GM18909 (cell line): Measurements from ENCODE around the gene KDM4C.
A peak's percentile ranks its signal among the peaks of the same experiment; 100 is the strongest.
"Not testable (repeated sequence)": the region's sequence is repeated elsewhere in the genome, so short reads cannot be mapped to it uniquely, and the experiment has no call there.

Source experiments
- ATAC-seq: cut with Tn5 transposase; IDR thresholded peaks from one replicate; pipeline ENCODE4 v1.9.1; 2021; ENCODE audit warnings: mild to moderate bottlenecking; ENCODE audit not compliant: unreplicated experiment, poor library complexity

Gene KDM4C

DNA sequence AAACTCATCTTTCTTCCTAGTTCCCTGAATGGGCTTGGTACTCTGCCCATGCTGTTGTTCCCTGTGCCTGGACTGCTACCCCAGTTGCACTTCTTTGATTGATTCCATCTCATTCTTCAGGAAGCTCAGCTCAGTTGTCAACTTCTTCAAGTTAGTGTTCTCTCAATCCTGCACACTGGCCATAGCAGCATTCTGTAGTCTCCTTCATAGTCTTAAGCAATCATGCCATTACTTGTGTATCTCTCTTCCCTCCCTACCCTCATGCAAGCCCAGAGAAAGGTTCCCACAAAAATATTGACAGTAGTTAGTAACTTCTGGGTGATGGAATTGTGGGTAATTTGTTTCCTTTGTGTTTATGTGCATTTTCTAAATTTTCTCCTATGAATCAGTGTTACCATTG, 5.5 kb downstream of the KDM4C start:
- no peak for ATAC-seq

DNA sequence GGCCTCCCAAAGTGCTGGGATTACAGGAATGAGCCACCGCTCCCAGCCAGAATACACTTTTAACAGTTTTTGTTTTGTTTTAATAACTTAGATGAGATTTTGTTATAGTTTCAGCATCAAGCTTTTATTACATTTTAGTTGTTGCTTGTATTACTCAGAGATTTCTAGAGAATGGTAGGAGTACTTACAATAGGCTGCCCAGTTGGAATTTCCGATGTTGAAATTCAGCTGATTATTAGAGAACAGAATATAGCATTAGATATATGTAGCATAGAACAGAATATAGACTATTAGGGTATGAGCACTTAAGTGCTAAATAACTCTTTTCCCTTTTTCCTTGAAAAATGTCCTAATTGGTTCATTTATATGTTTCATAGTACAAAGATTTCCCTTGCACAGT, 6.2 kb downstream of the KDM4C start:
- ATAC-seq = no peak

DNA sequence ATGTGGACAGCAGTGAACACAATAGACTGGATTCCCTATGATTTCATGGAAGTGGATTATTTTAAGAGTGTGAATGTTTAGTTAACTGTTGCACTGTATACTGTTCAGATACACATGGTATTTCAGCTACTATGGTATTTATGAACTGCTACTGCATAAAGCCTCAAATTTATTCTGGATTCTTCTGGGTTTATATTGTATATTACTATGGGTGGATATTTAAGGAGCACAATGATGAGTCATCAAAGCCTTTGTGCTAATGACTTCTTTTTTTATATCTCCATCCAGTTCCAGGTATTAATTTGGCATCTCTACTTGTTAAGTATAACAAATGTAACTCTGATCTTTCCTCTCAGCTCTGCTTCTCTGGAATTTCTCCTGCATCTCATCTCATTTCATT, 6.8 kb downstream of the KDM4C start:
- no peak for ATAC-seq

DNA sequence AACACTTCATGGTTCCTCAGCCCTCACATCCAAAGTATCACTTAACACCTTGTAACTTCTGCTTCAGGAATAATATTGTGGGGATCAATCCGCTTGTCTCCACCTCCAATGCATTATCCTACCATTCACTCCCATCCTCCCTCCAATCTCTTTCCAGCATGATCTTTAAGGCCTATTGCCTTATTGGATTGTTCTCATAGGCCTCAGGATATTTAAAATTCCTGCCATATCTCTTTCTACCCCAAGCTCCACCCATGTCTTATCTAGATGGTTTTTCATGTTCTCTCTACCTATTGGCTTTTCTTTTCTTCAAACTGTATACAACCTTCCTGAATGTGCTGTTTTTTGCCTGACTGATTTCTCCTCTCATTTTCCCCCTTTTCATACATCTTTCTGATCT, 7.2 kb downstream of the KDM4C start:
- ATAC-seq = no peak

DNA sequence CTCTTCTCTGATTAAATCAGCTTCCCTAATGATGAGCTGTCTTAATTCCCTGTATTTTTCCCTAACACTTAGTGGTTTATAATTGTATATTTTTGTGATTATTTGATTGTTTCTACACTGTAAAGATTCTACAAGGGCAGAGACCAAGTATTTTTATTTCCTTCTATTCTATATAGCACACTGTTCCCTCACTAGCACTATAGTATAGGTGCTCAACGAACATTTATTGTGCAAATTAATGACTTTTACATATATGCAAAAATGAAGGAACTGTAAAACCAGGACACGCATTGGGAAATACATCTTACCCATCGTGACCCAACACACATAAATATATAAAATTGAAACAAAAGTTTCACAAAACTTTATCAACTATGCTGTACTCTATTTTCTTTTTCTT, 7.6 kb downstream of the KDM4C start:
- ATAC-seq = no peak

DNA sequence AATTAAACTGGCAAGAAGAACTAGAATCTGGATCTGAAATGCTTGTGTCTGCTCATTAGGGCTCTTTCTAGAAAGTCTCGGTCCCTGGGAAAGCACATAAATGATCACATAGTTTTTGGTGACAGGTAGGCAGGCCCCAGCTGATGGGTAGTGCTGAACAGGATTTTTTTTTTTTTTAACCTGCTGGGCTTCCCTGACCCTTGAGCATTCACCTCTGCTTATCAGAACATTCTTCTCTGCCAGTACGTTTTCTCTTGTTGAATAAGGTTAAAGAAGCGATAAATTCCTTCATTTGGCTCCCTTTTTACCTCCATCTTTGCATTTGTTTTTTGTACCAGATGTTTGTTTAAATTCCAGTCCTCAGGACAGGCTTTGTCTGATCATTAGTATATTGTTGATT, 8.8 kb downstream of the KDM4C start:
- ATAC-seq = no peak

DNA sequence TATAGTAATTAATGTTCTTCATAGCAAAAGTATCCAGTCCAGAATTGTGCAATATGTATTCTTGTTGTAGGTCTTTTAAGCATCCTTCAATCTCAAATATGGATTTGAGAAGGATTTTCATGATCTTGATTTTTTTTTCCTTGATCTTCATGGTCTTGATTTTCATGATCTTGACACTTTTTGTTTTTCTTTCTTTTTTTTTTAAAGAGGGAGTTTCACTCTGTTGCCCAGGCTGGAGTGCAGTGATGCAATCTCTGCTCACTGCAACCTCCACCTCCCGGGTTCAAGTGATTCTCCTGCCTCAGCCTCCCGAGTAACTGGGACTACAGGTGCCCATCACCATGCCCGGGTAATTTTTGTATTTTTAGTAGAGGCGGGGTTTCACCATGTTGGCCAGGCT, 10.8 kb downstream of the KDM4C start:
- not testable (repeated sequence) for ATAC-seq

DNA sequence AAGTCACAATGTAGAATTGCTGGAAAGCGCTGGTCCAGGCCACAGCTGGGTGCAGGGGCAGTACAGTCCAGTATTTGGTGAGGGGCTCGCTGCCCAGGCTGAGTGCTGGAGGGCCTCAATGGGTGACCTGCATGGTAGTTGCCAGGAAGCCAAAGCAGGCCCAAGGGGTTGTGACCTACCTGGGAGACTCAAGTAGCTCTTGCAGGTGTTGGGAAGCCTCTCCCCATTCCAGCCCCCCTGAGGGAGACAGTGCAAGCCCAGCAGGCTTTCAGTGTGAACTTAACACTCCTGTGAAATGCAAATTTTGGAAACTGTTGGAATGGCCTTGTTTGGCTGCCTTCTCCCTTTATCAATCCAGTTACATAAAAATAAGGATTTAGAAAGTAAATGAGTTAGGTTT, 13.9 kb downstream of the KDM4C start:
- no peak for ATAC-seq

DNA sequence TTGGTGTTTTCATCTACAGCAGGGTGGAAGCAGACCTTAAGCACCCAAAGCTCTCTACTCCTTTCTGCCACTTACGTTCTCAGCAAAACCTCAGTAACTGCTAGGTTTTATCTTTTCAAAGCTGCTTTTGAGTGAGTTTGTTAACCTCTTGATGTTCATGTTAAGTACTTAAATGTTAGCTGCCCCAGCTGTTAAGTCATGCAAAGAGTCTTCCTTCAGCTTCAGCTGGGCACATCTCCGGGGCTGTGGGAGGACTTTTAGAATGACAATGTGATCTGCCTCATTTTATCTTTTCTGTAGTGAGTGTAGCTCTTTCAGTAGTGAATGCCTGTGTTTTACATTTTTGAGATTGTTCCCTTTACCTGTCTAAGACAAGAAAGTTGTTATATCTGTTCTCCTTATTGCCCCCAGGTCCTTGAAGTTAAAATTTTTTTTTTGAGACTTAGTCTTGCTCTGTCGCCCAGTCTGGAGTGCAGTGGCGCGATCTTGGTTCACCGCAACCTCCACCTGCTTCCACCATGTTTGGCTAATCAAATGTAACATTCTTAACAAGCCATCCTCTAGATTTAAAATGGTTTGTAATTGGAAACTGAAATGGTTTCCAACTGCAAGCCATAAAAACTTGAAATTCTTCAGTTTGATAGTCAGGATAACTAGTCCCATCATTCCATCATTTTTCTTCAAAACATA, 19.6 kb downstream of the KDM4C start:
- no peak for ATAC-seq

DNA sequence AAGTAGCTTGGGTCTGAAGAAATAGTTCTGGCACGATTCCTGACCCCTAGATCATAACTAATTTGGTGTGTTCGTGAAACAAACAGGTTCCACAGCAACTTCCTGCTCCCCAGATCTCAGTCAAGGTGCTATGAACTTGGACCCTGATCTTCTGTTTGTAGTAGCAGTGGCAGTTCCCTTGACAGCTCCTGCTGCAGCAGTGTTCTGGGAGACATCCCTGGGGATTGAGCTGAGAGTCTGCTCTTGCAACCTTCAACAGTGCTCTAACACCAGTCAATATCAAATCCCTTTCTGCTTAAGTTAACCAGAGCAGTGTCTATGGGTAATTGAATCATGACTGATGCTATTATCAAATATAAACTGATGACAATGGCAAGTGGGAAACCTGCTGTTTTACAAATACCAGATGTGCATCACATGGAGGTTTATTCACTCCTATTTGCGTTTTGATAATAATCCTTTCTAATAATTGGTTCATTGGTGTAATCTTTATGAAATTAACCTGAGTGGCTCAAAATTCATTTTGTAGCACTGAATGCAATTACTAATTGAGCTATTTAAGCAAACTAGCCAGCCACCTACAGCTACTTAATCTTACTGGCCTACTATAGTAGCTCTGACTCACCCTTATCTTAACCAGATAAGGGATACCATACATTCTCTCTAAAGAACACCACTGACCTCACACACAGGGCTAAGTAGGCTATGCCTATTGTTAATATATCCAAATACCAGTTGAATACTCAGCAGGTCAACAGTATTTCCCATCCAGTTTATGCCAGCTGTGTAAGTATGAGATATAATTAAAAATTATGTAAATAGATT, 21.9 kb downstream of the KDM4C start:
- ATAC-seq = no peak

DNA sequence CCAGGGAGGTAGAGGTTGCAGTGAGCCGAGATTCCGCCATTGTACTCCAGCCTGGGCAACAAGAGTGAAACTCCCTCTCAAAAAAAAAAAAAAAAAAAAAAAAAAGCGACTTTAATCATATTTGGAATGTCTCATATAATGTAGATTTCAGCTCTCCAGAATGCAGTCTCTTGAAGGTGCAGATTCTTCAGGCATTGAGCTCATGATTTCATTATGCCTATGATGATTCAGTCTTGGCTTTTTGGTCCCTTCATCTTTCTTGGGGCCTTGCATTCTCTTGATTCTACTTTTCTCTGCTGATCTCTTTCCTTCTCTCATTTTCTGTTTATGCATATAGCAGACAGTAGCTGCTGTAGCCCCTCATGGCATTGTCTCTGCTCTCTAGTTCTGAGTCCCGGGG, 22.9 kb downstream of the KDM4C start:
- no peak for ATAC-seq

DNA sequence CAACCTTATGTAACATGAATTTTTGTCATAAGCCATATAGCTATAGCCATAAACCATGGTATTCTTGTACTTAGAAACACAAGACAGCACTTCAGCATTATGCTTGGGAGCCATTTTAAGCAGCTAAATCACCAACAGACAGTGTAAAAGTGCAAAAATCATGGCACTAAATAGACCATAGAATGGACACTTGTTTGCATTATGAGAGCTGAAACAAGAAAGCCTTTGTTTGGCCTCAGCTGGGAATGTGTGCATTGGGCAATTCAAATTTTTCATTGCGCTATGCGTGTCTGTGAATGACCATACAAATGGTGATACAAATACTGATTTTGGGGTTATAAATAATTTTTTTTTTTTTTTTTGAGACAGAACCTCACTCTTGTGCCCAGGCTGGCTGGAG, 23.7 kb downstream of the KDM4C start:
- no peak for ATAC-seq

DNA sequence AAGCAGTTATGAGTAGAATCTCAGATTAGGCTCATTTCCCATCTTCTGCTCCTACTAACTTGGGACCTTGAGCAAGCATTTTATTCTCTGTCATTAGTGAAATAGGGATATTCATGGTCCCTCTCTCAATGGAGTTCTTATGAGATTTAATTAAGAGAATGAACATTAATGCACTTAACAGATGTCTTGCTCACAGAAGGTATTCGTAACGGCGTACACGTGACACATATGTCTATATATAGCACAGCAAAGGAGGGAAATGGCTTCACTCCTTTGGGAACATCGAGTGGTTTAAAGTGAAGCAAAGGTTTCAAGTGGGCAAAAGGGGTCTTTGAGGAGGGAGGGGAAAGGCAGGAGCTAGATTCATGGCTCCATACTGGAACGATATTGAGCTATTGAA, 24.6 kb downstream of the KDM4C start:
- no peak for ATAC-seq

DNA sequence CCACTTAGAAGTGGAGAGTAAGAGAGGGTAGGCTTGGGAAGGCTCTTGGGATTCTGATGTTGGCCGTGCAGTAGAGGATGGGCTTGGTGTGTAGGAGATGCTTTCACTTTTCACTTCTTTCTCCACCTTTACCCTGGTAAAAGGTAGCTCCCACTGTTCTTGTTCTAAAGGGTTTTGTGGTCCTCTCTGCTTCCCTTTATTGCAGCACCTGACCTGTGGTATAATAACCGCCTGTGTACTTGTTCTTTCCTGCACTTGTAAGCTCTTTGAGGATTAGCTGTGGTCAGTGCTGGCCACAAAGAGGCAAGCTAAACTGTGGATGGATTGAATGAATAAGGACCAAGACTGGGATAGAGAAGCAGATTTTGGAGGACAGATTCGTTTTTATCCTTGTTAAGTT, 25.2 kb downstream of the KDM4C start:
- ATAC-seq = no peak

DNA sequence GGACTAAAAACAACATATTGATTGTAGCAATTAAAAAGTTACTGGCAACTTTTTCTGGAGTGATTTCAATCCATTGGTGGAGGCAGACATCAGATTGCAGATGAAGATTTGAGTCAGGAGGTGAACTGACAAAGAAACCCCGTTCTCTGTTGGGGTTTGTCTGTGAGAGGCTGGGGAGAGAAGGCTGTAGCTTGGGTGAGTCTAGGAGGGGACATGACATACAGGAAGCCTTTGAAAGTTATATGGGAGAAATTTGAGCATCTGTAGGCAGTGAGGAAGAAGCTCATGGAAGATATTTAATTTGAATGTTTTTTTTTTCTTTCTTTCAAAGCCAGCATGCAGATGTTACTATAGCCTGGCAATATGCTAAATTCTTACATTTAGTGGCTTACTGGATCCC, 26.0 kb downstream of the KDM4C start:
- no peak for ATAC-seq

DNA sequence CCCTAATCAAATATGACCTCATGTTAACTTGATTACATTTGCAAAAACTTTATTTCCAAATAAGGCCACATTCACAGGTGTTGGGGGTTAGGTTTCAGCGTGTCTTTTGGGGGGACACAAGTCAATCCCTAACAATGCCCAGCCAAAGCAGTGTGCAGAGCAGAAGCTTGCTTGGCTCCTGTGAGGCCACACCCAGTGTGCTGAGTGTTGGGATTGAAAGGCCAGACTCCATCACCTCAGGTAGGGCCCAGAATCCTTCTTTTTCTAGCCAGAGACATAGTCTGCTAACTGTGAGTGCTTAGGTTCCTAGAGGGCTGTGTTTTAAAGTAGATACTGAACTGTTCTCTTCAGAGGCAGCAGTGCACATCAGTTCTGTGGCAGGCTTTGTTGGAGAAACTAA, 27.9 kb downstream of the KDM4C start:
- no peak for ATAC-seq

DNA sequence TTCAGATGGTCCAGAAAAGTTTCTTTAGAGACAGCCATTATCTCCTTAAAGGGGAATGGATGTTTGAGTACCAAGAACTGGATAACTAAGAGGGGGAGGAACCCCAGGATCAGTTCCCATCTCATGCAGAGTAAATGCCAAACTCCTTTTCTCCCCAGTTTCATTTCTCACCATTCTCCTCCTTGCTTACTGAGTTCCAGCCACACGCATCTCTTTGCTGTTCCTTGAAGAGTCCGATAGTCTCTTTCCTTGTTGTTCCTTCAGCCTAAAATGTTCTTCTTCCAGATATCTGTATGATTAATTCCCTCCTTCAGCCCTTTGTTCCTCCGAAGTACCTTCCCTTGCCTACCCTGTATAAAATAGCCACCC, 30.0 kb downstream of the KDM4C start:
- no peak for ATAC-seq

DNA sequence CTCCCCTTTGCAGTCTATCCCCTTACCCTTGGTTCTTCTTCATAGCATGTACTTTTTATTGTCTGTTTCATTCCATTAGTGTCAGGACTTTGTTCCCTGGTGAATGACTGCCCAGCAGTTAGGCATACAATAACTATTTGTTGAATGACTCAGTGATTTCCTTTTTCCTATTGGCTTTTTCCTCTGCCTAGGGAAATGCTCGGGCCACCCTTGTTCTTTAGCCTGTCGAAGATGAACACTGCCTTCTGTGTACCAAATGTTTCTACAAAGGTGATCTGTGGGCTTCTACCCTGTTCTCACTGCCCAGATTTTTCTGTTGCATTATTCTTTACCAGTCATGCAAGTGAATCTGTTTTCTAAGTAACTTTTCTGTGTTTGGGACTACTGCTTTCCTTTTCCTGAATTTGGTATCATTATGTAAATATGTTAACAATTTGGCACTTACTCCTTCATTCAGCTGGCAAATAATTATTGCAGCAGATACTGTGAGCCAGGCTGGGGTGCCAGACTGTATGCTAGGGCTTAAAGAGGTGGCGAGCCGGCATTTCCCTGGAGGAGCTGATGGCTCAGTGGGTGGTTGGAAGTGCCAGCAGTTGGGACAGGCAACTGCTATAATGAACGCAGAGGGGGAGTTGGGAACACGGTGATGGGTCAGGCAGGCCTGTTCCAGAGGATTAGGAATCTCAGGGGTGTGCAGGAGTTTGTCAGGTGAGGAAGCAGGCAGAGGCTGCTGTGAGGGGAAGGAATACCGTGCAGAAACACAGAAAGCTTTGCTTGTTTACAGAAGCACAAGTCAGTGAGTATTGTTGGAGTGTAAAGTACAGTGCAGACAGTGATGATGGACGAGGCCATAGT, 30.6 kb downstream of the KDM4C start:
- no peak for ATAC-seq

DNA sequence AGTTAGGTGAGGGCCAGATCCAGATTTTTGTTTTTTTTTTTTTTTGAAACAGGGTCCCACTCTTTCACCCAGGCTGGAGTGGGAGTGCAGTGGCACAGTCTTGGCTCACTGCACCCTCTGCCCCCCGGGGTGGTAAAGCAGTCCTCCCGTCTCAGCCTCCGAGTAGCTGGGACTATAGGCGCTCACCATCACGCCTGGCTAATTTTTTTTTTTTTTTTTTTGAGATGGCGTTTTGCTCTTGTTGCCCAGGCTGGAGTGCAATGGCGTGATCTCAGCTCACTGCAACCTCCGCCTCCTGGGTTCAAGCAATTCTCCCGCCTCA, 31.2 kb downstream of the KDM4C start:
- not testable (repeated sequence) for ATAC-seq

DNA sequence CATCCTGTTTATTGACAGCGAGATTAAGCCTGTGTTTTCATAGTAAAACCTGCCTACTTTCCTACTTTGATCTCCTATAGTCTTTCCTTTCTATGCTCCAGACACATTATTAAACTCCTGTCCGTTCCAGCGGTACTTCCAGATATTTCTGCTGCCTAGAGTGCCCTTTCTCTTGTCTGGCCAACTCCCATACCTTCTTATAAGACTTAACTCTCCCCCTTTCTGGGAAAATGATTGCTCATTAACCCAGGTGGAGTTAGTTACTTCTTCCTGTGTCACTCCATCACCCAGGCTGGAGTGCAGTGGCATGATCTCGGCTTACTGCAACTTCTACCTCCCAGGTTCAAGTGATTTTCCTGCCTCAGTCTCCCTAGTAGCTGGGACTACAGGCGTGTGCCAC, 33.1 kb downstream of the KDM4C start:
- ATAC-seq = no peak

DNA sequence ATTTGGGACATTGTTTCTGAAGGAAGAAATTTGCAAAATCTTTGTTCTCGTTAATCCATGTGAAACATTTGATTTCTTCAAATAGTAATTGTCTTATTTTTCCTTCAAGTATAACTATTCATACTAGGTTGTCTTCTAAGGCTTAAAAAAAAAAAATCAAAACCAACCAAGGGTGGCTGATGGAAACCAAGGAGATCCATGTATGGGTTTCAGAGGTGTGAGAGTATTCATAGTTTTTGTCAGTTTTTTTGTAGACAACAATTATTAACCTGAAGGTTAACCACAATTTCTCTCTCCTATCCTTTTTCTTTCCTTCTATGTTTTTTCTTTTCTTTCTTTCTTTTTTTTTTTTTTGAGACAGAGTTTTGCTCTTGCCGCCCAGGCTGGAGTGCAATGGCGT, 35.4 kb downstream of the KDM4C start:
- peak; percentile 78 for ATAC-seq
